GM21717 (cell line): ENCODE results near the gene NABP1.
"Not testable (repeated sequence)": the region's sequence is repeated elsewhere in the genome, so short reads cannot be mapped to it uniquely, and the experiment has no call there.

Source experiments
- ATAC-seq: cut with Tn5 transposase; IDR thresholded peaks from one replicate; pipeline ENCODE4 v1.9.1; 2021; ENCODE audit warnings: mild to moderate bottlenecking, moderate library complexity; ENCODE audit not compliant: unreplicated experiment

Gene NABP1

GRCh38 chr2:191677646-191678436 lies at the start of gene NABP1:
NABP1 (plus strand) TSS chr2:191678136; CDS start chr2:191678615, 479 bp downstream.
- peak; percentile 61 for ATAC-seq

- ATAC-seq: no peak
These were observed 48.9 kb upstream of the NABP1 start for GRCh38 chr2:191629001-191629453.

- ATAC-seq: no peak
These were observed 47.8 kb upstream of the NABP1 start for GRCh38 chr2:191629976-191630712.

GRCh38 chr2:191631754-191632153 lies 46.2 kb upstream of the NABP1 start:
- no peak for ATAC-seq

GRCh38 chr2:191632426-191632825 lies 45.5 kb upstream of the NABP1 start:
- no peak for ATAC-seq

- no peak for ATAC-seq
These were observed 43.1 kb upstream of the NABP1 start for GRCh38 chr2:191634791-191635190.

- peak; percentile 90 for ATAC-seq
These were observed 42.4 kb upstream of the NABP1 start for GRCh38 chr2:191635333-191636234.

GRCh38 chr2:191636235-191636543 lies 41.7 kb upstream of the NABP1 start:
- no peak for ATAC-seq

GRCh38 chr2:191636586-191636985 lies 41.4 kb upstream of the NABP1 start:
- no peak for ATAC-seq

- ATAC-seq: peak; percentile 77
These were observed 40.5 kb upstream of the NABP1 start for GRCh38 chr2:191637182-191638078.

- peak; percentile 5 for ATAC-seq
These were observed 39.7 kb upstream of the NABP1 start for GRCh38 chr2:191638079-191638801.

- no peak for ATAC-seq
These were observed 39.1 kb upstream of the NABP1 start for GRCh38 chr2:191638802-191639172.

- no peak for ATAC-seq
These were observed 36.3 kb upstream of the NABP1 start for GRCh38 chr2:191641609-191642008.

- no peak for ATAC-seq
These were observed 35.4 kb upstream of the NABP1 start for GRCh38 chr2:191642541-191642940.

- no peak for ATAC-seq
These were observed 34.5 kb upstream of the NABP1 start for GRCh38 chr2:191643429-191643828.

GRCh38 chr2:191644613-191645012 lies 33.3 kb upstream of the NABP1 start:
- ATAC-seq: not testable (repeated sequence)

GRCh38 chr2:191645032-191645431 lies 32.9 kb upstream of the NABP1 start:
- ATAC-seq: no peak

GRCh38 chr2:191645434-191646162 lies 32.3 kb upstream of the NABP1 start:
- no peak for ATAC-seq
